MM.1S (cell line): Measurements from ENCODE around the gene AGAP1.

Experiments
- DNase-seq: peaks from one replicate; pipeline ENCODE4 v3.0.0-alpha.2; 2015
- H2AFZ ChIP-seq: fragments of 300-600 bp; sonication (generic); 2 replicates; pipeline ENCODE4 v1.6.0; 2016; ENCODE audit warnings: antibody characterized with exemption, low read length
- H3F3A ChIP-seq: fragments of 300-600 bp; sonication (generic); 2 replicates; pipeline ENCODE4 v1.6.1; 2016; ENCODE audit warnings: mild to moderate bottlenecking, antibody characterized with exemption, low read length, moderate library complexity, mixed read lengths; ENCODE audit not compliant: insufficient read depth
- H3K27ac ChIP-seq: fragments of 300-600 bp; sonication (generic); 2 replicates; pipeline ENCODE4 v1.5.1; 2016; ENCODE audit warnings: mild to moderate bottlenecking, low read length
- H3K27me3 ChIP-seq: fragments of 300-600 bp; sonication (generic); replicated peaks from 2 replicates; pipeline ENCODE4 v1.6.0; 2016; ENCODE audit warnings: low read length; ENCODE audit not compliant: insufficient read depth
- H3K36me3 ChIP-seq: fragments of 300-600 bp; sonication (generic); replicated peaks from 2 replicates; pipeline ENCODE4 v1.6.1; 2016; ENCODE audit warnings: mild to moderate bottlenecking, low read length, mixed read lengths; ENCODE audit not compliant: insufficient read depth
- H3K4me1 ChIP-seq: fragments of 300-600 bp; sonication (generic); 2 replicates; pipeline ENCODE4 v1.6.1; 2016; ENCODE audit warnings: low read length, mixed read lengths
- H3K4me2 ChIP-seq: fragments of 300-600 bp; sonication (generic); 2 replicates; pipeline ENCODE4 v1.6.0; 2016; ENCODE audit warnings: low read depth, low read length
- H3K4me3 ChIP-seq: fragments of 300-600 bp; sonication (generic); 2 replicates; pipeline ENCODE4 v1.5.1; 2016; ENCODE audit warnings: low read length, mixed read lengths
- H3K79me2 ChIP-seq: fragments of 300-600 bp; sonication (generic); 2 replicates; pipeline ENCODE4 v1.6.1; 2016; ENCODE audit warnings: mixed run types, low read length, mixed read lengths
- H3K9ac ChIP-seq: fragments of 300-600 bp; sonication (generic); 2 replicates; pipeline ENCODE4 v1.6.1; 2016; ENCODE audit warnings: low read length, mixed read lengths
- H3K9me2 ChIP-seq: fragments of 300-600 bp; sonication (generic); replicated peaks from 2 replicates; pipeline ENCODE4 v1.6.1; 2016; ENCODE audit warnings: mild to moderate bottlenecking, low read length, mixed read lengths; ENCODE audit not compliant: insufficient read depth
- H3K9me3 ChIP-seq: fragments of 300-600 bp; sonication (generic); replicated peaks from 2 replicates; pipeline ENCODE4 v1.6.1; 2016; ENCODE audit warnings: mild to moderate bottlenecking, low read length, mixed read lengths; ENCODE audit not compliant: insufficient read depth
- H4K20me1 ChIP-seq: fragments of 300-600 bp; sonication (generic); 2 replicates; pipeline ENCODE4 v1.6.1; 2016; ENCODE audit warnings: mild to moderate bottlenecking, low read length, moderate library complexity, mixed read lengths; ENCODE audit not compliant: insufficient read depth
- CTCF ChIP-seq: fragments of 300-600 bp; sonication (generic); IDR thresholded peaks from 2 replicates; pipeline ENCODE4 v1.5.1; 2016; ENCODE audit warnings: antibody characterized with exemption, low read length, mixed read lengths
- EZH2 ChIP-seq: fragments of 300-600 bp; sonication (generic); optimal IDR thresholded peaks from 2 replicates; pipeline ENCODE3; 2017; ENCODE audit warnings: low read depth, mild to moderate bottlenecking, antibody characterized with exemption, low read length, mixed read lengths
- EZH2phosphoT487 ChIP-seq: fragments of 300-600 bp; sonication (generic); IDR thresholded peaks from 2 replicates; pipeline ENCODE4 v1.6.1; 2018; ENCODE audit warnings: antibody characterized with exemption, low read length

Gene AGAP1

GRCh38 chr2:236162031-236162845 lies 668.4 kb downstream of the AGAP1 start:
- no peak overlapping the region for H3K27ac ChIP-seq
- no peak overlapping the region for H3K4me2 ChIP-seq
- no peaks in the 10 kb centered on the region for H3K36me3 ChIP-seq
- no peaks in the 10 kb centered on the region for H3K9me2 ChIP-seq
- TF ChIP-seq EZH2phosphoT487 (no peak), CTCF (no peak), EZH2 (no peak)
- no peaks in the 10 kb centered on the region for H3K9me3 ChIP-seq
- H2AFZ ChIP-seq = no peak overlapping the region
- DNase-seq = no peak
- no peak overlapping the region for H3K4me3 ChIP-seq
- no peaks in the 10 kb centered on the region for H3F3A ChIP-seq
- H3K9ac ChIP-seq = no peak overlapping the region
- H4K20me1 ChIP-seq = no peaks in the 10 kb centered on the region
- peaks cover 57% of the 10 kb centered on the region for H3K27me3 ChIP-seq
- no peaks in the 10 kb centered on the region for H3K79me2 ChIP-seq
- no peaks in the 10 kb centered on the region for H3K4me1 ChIP-seq

GRCh38 chr2:236162882-236163470 lies 669.1 kb downstream of the AGAP1 start:
- Histone ChIP-seq H3K9me3 (no peaks in the 10 kb centered on the region), H3K79me2 (no peaks in the 10 kb centered on the region), H3K9ac (no peak overlapping the region), H3K9me2 (no peaks in the 10 kb centered on the region), H3K4me3 (no peak overlapping the region), H3K27me3 (peaks cover 57% of the 10 kb centered on the region), H2AFZ (no peak overlapping the region), H3K4me1 (no peaks in the 10 kb centered on the region), H3K4me2 (no peak overlapping the region), H3K27ac (no peak overlapping the region), H3K36me3 (no peaks in the 10 kb centered on the region), H3F3A (no peaks in the 10 kb centered on the region), H4K20me1 (no peaks in the 10 kb centered on the region)
- no peak for TF ChIP-seq EZH2phosphoT487
- no peak for TF ChIP-seq CTCF
- no peak for TF ChIP-seq EZH2
- no peak for DNase-seq

- H3K36me3 ChIP-seq = no peaks in the 10 kb centered on the region
- no peaks in the 10 kb centered on the region for H3K9me3 ChIP-seq
- H2AFZ ChIP-seq = no peak overlapping the region
- H3K4me2 ChIP-seq = no peak overlapping the region
- no peaks in the 10 kb centered on the region for H3F3A ChIP-seq
- no peak overlapping the region for H3K9ac ChIP-seq
- no peaks in the 10 kb centered on the region for H3K4me1 ChIP-seq
- no peak overlapping the region for H3K27ac ChIP-seq
- H4K20me1 ChIP-seq = no peaks in the 10 kb centered on the region
- no peak for DNase-seq
- H3K9me2 ChIP-seq = no peaks in the 10 kb centered on the region
- no peaks in the 10 kb centered on the region for H3K79me2 ChIP-seq
- TF ChIP-seq CTCF (no peak), EZH2phosphoT487 (no peak), EZH2 (no peak)
- no peak overlapping the region for H3K4me3 ChIP-seq
- H3K27me3 ChIP-seq = peaks cover 56% of the 10 kb centered on the region
These were observed 669.8 kb downstream of the AGAP1 start for GRCh38 chr2:236163471-236164200.
